Breast epithelium (tissue), 3 donors: ENCODE data around the gene FOXD2.

Source experiments
- POLR2A ChIP-seq: fragments of 450-650 bp; IDR thresholded peaks from one replicate; pipeline ENCODE4 v1.6.1; 2016; ENCODE audit warnings: antibody characterized with exemption, mild to moderate bottlenecking, moderate library complexity
- POLR2AphosphoS5 ChIP-seq, 3 donors: sonication (generic); formaldehyde crosslinking; IDR thresholded peaks; one replicate each; pipeline ENCODE4 v1.6.1; 2017; ENCODE audit warnings: antibody characterized with exemption in 3 of 3
- TF ChIP-seq, protein P1 (sequence below), 3 donors: fragments of 450-650 bp; IDR thresholded peaks; one replicate each; pipeline ENCODE4 v1.5.1; 2016 to 2017; ENCODE audit warnings: antibody characterized with exemption in 3 of 3, mild to moderate bottlenecking in 3 of 3, moderate library complexity in 3 of 3

- TF ChIP-seq, protein P1, sequence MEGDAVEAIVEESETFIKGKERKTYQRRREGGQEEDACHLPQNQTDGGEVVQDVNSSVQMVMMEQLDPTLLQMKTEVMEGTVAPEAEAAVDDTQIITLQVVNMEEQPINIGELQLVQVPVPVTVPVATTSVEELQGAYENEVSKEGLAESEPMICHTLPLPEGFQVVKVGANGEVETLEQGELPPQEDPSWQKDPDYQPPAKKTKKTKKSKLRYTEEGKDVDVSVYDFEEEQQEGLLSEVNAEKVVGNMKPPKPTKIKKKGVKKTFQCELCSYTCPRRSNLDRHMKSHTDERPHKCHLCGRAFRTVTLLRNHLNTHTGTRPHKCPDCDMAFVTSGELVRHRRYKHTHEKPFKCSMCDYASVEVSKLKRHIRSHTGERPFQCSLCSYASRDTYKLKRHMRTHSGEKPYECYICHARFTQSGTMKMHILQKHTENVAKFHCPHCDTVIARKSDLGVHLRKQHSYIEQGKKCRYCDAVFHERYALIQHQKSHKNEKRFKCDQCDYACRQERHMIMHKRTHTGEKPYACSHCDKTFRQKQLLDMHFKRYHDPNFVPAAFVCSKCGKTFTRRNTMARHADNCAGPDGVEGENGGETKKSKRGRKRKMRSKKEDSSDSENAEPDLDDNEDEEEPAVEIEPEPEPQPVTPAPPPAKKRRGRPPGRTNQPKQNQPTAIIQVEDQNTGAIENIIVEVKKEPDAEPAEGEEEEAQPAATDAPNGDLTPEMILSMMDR (IDR thresholded peaks at IDR 0.05), result no peak
- TF ChIP-seq POLR2AphosphoS5 (IDR thresholded peaks at IDR 0.05) (no peak), POLR2A (no peak)
Measured at GRCh38 chr1:47395433-47395832, 42.4 kb upstream of the FOXD2 start.
